ENCODE results near the gene POLDIP2. TPM values are rescaled to one million over a fixed set of nuclear protein-coding genes. Genes with fewer than 3 reads are reported as not detected.

The POLDIP2 gene
- polyA plus RNA-seq, 1 experiment: 141 TPM

GRCh38 chr17:28350271-28350670 lies 7.1 kb downstream of the POLDIP2 start:
- ChIA-PET CTCF (interaction anchor here (0.8 kb wide), 1 partner anchor 164 kb away, joined by 3 read pairs; no protein-coding TSS in a partner anchor), POLR2A (no interaction called here)
- H3K27me3 ChIP-seq (ENCODE audit: control insufficient read depth, insufficient read depth, low read length): no peaks in the 10 kb centered on the region
- H3K4me3 ChIP-seq (ENCODE audit: low read depth, low read length): no peak overlapping the region
- DNase-seq (ENCODE audit: low read depth): no peak
- no peak for TF ChIP-seq CTCF (IDR thresholded peaks at IDR 0.05; ENCODE audit: insufficient read depth, low read depth, low read length)
- peaks cover 36% of the 10 kb centered on the region for H3K36me3 ChIP-seq (ENCODE audit: control insufficient read depth, insufficient read depth, low read length)

- ChIA-PET CTCF (interaction anchor here (1.3 kb wide), 1 partner anchor 544 kb away, joined by 3 read pairs; no protein-coding TSS in a partner anchor), POLR2A (interaction anchor here (0.6 kb wide), 1 partner anchor 143 kb away, joined by 6 read pairs; no protein-coding TSS in a partner anchor)
Measured at GRCh38 chr17:28348979-28349378, 8.3 kb downstream of the POLDIP2 start.

GRCh38 chr17:28347261-28347891 lies 10.0 kb downstream of the POLDIP2 start:
- ChIA-PET POLR2A (interaction anchor here (0.5 to 1.4 kb wide), 5 partner anchors 8 to 889 kb away, joined by 4 to 14 read pairs (median 8); partner anchors contain the start of genes IFT20, POLDIP2 and TNFAIP1), CTCF (interaction anchor here (0.8 to 2.1 kb wide), 8 partner anchors 9 to 542 kb away, joined by 3 to 13 read pairs (median 6); partner anchors contain the start of genes IFT20, POLDIP2 and TNFAIP1)
- H3K36me3 ChIP-seq (ENCODE audit: control insufficient read depth, insufficient read depth, low read length): peaks cover 45% of the 10 kb centered on the region
- H3K4me3 ChIP-seq (ENCODE audit: low read depth, low read length): no peak overlapping the region
- no peaks in the 10 kb centered on the region for H3K27me3 ChIP-seq (ENCODE audit: control insufficient read depth, insufficient read depth, low read length)
- peak; percentile 52 for DNase-seq (ENCODE audit: low read depth)
- TF ChIP-seq CTCF (IDR thresholded peaks at IDR 0.05; ENCODE audit: insufficient read depth, low read depth, low read length): no peak

More at GRCh38 chr17:28348979-28349378, 8.3 kb downstream of the POLDIP2 start:
- no peak for DNase-seq (ENCODE audit: low read depth)
- no peak overlapping the region for H3K4me3 ChIP-seq (ENCODE audit: low read depth, low read length)
- H3K27me3 ChIP-seq (ENCODE audit: control insufficient read depth, insufficient read depth, low read length): no peaks in the 10 kb centered on the region
- no peak for TF ChIP-seq CTCF (IDR thresholded peaks at IDR 0.05; ENCODE audit: insufficient read depth, low read depth, low read length)
- H3K36me3 ChIP-seq (ENCODE audit: control insufficient read depth, insufficient read depth, low read length): peaks cover 41% of the 10 kb centered on the region

- ChIA-PET POLR2A (interaction anchor here (0.5 to 1.4 kb wide), 6 partner anchors 8 to 889 kb away, joined by 3 to 14 read pairs (median 6); partner anchors contain the start of genes IFT20, POLDIP2 and TNFAIP1), CTCF (interaction anchor here (0.5 to 2.1 kb wide), 8 partner anchors 9 to 541 kb away, joined by 3 to 13 read pairs (median 5); partner anchors contain the start of genes IFT20, POLDIP2 and TNFAIP1)
- no peak for DNase-seq (ENCODE audit: low read depth)
- peaks cover 48% of the 10 kb centered on the region for H3K36me3 ChIP-seq (ENCODE audit: control insufficient read depth, insufficient read depth, low read length)
- H3K27me3 ChIP-seq (ENCODE audit: control insufficient read depth, insufficient read depth, low read length): no peaks in the 10 kb centered on the region
- no peak overlapping the region for H3K4me3 ChIP-seq (ENCODE audit: low read depth, low read length)
- peak; percentile 48 for TF ChIP-seq CTCF (IDR thresholded peaks at IDR 0.05; ENCODE audit: insufficient read depth, low read depth, low read length)
Measured at GRCh38 chr17:28346746-28347246, 10.5 kb downstream of the POLDIP2 start.

- no peak for DNase-seq (ENCODE audit: low read depth)
- ChIA-PET POLR2A (interaction anchor here (0.8 to 1.4 kb wide), 3 partner anchors 8 to 11 kb away, joined by 3 to 9 read pairs (median 4); partner anchors contain the start of genes IFT20, POLDIP2 and TNFAIP1), CTCF (interaction anchor here (1.8 to 2.1 kb wide), 5 partner anchors 8 to 541 kb away, joined by 4 to 13 read pairs (median 10); partner anchors contain the start of genes IFT20 and TNFAIP1)
- TF ChIP-seq CTCF (IDR thresholded peaks at IDR 0.05; ENCODE audit: insufficient read depth, low read depth, low read length): no peak
- H3K36me3 ChIP-seq (ENCODE audit: control insufficient read depth, insufficient read depth, low read length): peaks cover 48% of the 10 kb centered on the region
- H3K4me3 ChIP-seq (ENCODE audit: low read depth, low read length): no peak overlapping the region
- H3K27me3 ChIP-seq (ENCODE audit: control insufficient read depth, insufficient read depth, low read length): no peaks in the 10 kb centered on the region
Measured at GRCh38 chr17:28346199-28346580, 11.1 kb downstream of the POLDIP2 start.
